COLO668 (cell line): ENCODE measurements around the gene AATF.

ENCODE experiments used
- DNase-seq: peaks from one replicate; lab custom pipeline; 2025; ENCODE audit not compliant: unreplicated experiment; lab: John Stamatoyannopoulos, UW

Gene AATF

DNA sequence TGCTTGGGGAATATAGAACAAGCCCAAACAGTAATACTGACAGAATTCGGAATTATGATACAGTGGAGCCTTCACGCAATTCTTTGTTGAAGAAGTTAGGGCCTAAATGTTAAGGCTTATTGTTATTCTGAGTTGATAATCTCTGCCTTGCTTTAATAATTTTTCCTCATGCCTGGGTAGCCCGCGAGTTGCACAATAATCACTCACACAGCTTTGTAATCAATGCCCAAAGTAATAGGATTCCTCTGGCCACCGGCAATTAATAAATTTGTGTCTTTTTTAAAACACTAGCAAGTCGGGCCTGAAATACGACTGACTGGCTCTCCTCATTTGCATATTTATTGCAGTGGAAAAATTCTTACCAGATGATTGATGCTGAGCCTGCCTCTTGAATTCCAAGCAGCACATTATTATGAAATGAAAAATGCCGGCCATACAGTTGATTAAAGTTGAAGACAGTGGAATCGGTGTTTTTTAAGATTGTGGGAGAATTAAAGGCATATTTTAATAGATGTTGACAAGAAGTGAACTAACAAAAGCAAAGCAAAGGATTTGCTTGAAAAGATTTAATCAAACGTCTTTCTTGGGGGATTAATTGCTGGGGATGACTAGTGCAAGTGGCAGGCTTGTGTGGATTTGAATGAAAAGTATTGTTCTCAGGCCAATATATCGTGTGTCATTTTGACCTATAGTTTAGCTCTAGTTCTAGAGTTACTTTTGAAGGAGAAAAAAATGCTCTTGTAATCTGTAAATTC lies 30.2 kb downstream of the AATF start:
- no peak for DNase-seq

- DNase-seq, result no peak
These were observed 30.8 kb downstream of the AATF start for GRCh38 chr17:36979565-36979941.

DNA sequence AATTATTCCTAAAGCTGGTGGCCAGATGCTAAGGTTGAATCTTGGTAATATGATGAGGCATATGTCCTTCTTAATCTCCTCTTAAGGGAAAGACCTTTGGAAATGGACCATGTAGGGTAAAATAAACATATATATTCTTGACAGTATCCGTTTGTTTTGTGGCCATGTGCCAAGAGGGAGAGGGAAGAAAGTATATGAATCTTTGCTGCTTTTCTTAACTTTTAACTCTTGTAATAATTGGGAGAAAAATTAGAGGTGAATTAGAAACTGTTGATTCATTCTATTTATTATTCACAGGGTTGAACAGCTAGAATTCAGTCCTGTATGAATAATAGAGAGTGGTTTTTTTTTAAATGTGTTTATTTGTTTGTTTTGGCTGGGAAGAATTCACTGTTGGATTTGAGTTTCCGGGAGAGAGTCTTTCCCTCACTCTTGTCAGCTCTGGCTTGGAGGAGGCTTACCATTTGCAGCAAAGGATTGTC lies 31.6 kb downstream of the AATF start:
- DNase-seq, result no peak

DNA sequence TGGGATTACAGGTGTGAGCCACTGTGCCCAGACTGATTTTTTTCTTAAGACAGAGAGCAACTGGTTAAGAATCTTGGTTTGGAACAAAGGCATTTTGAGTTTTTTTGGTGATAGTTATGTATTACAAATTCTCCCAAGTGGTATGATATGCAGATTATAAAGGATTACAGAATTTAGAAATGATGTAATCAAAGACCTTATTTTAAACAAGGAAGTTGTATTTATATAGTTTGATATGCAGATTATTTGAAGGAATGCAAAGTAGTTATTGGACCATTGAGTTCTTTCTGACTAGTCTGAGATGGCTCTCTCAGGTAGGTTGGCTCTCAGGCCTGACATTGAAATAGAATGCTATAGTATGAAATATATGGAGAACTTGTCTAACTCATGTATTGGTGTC lies 34.9 kb downstream of the AATF start:
- no peak for DNase-seq

DNA sequence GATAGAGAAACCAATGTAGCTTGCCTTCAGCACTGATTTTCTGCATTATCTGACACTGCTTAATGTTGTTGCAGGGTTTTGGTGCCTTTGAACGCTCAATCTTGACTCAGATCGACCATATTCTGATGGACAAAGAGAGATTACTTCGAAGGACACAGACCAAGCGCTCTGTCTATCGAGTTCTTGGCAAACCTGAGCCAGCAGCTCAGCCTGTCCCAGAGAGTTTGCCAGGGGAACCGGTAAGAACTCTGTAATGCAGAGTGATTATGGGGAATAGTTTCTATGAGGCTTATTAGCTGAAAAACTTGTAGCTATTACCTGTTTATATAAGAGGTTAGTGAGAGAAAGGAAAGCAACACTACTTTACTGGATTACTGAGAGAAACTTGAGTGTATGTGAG lies 40.4 kb downstream of the AATF start:
- no peak for DNase-seq

DNA sequence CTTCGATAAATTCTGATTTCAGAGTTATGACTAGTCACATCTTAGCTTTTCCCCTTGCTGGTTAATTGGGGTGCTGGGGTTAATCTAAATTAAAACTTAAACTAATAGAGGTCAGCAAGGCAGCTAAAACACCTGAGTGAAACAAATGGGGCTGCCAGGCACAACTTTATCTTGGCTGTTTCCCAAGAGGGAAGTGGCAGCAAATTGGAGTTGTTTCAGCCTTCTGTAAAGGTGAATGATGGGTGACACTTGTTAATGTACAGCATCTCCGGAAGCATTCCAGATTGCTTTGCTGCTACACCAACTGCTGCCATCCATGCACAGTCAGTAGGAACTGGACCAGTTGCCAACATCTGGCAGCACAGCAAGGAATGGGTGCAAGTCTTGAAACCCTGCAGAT lies 43.9 kb downstream of the AATF start:
- no peak for DNase-seq

DNA sequence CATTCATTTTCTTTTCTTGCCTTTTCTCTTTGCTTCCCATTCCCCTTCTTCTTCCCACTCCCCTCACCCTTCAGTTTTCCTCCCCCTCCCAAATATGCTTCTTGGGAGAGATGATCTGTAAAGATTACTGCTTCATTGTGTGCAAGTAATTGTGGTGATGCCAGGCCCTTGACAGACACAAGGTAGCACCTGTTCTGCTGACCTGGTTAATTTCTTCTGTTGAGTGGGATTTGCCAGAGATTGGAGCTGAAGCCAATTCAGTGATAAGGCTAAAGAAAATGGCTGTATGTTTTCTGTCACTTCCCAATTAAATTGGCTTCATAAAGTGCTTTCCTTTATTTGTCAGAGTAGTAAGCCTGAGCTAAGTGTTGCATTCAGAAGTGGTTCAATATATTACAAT lies 44.5 kb downstream of the AATF start:
- DNase-seq, result no peak

DNA sequence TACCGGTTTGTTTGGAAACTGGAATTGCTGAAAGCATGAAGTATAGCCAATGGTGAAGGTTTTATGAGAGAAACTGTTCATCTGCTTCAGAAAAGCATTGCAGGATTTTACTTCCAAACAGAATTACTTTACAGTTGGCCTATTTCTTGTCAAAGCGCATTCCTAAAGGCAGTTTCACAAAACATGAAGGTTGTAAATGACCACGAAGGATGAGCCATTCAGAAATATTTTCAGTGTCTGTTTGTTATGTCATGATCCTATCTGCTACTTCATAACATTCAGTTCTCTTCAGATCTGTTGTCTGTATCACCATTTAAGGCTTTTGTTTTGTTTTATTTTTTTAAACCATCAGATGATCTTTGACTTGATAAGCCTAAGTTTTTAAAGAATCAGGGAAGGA lies 45.7 kb downstream of the AATF start:
- no peak for DNase-seq

- DNase-seq, result no peak
These were observed 50.7 kb downstream of the AATF start for GRCh38 chr17:36999471-36999870.

DNA sequence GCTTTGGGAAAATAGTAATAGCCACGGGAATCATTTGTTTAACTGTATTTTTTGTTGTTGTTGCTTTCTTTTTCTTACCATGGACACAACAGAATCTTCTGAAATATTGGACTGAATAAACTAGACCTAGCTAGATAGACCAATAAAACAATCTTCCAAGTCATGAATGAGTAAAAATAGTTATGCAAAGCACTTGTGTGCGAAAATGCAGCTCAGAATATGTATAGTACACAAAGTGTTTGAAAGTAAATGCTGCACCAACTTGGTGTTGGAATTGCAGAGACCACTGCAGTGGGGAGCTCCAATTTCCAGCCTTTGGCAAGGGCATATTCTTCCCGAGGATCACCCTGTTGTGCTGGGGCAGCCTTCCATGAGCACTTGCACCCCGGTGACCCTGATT lies 68.0 kb downstream of the AATF start:
- DNase-seq, result no peak

DNA sequence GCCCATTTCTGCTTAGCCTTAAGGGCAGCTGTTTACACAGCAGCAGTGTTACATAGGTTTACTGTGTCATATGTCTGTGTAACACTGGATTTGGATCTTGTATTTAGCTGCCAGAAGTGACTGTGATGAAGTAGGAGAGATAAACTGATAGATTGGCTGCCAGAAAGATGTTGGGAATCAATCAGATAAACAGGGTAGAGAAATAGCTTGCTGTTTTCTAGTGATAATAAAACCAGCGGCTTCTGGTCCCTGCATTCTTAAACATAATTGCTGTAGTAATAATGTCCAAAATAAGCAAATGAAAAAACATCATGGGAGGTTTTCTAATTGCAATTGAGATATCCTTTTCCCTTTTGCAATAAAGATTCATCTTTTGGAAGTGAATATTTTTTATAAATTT lies 68.7 kb downstream of the AATF start:
- DNase-seq, result no peak

- DNase-seq, result no peak
These were observed 70.5 kb downstream of the AATF start for GRCh38 chr17:37019117-37019740.

DNA sequence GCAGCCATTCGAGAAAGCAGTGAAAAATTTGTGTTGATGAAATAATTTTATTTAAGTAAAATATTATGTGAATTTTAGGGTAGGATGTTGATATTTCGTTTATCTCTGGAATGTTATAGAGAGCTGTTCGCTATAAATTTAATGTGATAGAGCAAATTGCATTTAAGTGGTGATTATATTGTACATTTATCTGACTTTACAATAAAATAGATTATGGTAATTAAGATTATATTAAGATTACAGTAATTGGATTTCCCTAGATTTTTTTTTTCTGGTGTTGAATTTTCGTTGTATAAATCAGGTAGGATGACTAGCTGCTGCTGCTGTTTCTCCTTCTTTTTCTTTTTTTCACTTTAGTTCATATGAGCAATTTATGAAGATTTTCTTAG lies 71.0 kb downstream of the AATF start:
- DNase-seq, result no peak

GRCh38 chr17:37024181-37024637 lies 75.5 kb downstream of the AATF start:
- no peak for DNase-seq

GRCh38 chr17:37025238-37025637 lies 76.5 kb downstream of the AATF start:
- no peak for DNase-seq

DNA sequence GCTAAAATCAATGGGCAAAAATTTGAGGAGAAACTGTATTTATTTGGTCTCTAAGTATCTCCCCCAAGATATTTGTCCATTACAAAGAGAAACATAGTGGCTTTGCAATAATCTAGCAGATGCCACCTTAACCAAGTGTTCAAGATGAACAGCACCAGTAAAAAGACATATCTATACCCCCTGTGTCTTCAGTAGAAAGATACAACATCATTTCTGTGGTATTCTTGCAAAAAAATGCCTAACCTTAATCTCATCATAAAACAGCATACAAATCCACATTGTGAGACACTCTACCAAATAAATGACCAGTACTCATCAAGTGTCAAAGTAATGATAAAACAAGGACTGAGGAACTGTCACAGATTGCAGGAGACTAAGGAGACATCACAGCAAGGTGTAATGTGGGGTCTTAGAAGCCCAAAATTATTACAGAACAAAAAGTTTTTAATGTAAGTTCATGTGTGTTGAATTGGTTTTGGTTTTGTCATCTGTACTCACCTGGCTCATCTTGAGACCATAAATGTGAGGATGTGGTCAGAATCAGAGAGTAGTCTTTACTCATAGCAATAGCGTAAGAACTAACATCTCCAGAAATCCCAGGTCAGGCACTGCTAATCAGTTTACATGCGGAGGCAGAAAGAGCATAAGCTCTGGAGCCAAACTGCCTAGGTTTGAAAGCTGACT lies 77.2 kb downstream of the AATF start:
- no peak for DNase-seq

DNA sequence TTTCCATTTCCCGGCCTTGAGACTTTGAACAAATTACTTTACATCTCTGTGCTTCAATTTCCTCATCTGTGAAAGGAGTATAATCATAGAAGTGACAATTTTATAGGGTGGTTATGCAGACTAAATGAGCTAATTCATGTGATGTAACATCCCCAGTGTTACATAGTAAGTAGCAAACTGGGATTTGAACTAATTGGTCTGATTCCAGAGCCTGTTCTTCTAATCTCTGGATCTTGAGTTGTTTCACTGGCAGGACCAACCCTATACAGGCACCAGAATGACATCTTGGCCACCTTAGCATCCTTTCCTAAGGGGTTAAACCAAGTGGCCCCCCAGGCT lies 77.7 kb downstream of the AATF start:
- no peak for DNase-seq

GRCh38 chr17:37028040-37028439 lies 79.3 kb downstream of the AATF start:
- no peak for DNase-seq

DNA sequence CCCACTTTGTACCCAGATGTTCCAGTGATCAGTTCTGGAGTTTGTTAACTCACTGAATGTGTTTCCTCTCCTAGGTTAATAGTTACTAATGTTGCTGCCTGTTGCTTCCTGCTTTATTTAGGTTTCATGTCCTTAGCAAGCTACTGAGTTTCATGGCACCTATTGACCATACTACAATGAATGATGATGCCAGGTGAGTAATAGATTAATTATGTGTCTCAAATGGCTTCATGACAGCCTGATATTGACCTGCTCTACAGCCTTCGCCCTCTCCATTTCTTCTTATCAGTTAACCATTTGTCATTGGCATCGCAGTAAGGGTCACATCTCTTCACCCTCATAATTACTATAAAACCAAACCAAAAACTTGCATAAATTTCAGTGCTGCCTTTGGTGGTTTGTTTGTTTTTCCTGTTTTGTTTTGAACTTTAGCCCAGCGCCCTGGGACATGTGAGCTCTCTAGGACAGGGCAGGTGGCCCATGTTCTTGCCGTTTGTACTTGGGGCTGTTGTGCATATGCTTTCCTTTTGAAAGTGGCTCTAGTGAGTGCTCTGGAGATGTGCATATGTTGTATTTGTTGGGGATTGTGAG lies 82.8 kb downstream of the AATF start:
- no peak for DNase-seq

- DNase-seq, result no peak
These were observed 88.9 kb downstream of the AATF start for GRCh38 chr17:37037590-37038155.

GRCh38 chr17:37039269-37039668 lies 90.5 kb downstream of the AATF start:
- no peak for DNase-seq

DNA sequence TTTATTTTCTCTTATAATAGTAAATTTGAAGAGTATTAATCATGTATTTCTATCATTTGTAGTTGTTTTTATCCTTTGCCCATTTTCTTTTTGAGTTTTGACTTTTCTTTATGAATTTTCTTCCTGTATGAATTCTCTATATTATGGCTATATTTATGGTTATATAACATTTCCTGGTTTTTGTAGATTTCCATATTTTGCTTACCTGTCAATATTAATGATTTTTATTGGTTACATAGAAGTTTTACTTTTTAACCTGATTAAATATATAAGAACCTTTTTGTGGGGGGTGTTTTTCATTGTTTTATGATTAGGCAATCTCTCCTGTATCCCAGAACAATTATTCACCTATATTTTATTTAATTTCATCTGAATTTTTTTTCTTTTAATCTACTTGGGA lies 93.2 kb downstream of the AATF start:
- no peak for DNase-seq
